ENCODE measurements around the gene TMC8.
"Not testable (repeated sequence)": the region's sequence is repeated elsewhere in the genome, so short reads cannot be mapped to it uniquely, and the experiment has no call there.

Gene TMC8

DNA sequence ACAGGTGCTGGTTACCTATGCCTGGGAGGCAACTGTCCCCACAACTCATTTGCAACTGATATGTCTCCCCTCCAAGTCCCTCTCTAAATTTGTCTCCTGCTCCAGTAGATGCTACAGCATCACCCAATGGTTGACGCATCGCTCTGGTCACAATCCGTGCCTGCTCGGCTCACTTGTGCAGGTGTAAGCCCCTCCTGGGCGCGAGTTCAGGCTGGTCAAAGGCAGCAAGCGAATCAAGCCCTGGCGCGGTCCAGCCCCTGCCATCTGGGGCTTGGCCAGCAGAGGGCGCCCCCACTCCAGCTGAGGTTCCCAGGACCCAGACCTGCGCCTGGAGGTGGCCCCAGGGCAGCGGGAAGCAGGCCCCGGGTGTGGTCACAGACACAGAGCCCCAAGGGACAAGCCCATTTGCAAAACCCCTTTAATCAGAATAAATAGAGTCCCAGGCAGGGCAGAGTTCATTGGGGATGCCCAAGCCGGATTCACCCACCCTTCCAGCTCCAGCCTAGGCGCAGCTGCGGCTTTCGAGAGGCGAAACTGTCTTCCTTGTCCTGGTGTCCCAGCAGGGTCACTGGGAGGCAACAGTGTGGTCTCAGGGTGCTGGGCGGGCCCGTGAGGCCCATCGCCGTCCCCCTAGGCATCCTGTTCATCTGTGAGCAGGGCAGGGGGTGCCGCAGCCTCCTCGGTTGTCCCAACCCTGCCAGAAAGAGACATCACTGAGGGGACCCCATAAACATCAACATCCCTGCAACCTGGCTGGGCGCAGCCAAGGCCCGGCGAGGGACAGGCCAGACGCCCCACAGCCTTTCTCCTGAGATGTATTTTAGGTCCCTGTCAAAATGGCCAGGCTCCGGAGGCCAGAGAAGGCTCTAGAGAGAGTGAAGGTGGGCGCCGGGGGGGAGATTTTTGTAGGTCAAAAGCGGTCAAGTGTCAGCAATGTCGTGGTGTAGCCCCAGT, 17.8 kb upstream of the TMC8 start:
- H3K4me1 ChIP-seq (ENCODE audit: insufficient read depth, low read length): no peaks in the 10 kb centered on the region
- H3K9ac ChIP-seq (ENCODE audit: low read depth, low read length): no peak overlapping the region
- no peak for TF ChIP-seq EZH2 (IDR thresholded peaks at IDR 0.05; ENCODE audit: borderline replicate concordance, low read depth, low read length, severe bottlenecking)
- TF ChIP-seq, protein P1, sequence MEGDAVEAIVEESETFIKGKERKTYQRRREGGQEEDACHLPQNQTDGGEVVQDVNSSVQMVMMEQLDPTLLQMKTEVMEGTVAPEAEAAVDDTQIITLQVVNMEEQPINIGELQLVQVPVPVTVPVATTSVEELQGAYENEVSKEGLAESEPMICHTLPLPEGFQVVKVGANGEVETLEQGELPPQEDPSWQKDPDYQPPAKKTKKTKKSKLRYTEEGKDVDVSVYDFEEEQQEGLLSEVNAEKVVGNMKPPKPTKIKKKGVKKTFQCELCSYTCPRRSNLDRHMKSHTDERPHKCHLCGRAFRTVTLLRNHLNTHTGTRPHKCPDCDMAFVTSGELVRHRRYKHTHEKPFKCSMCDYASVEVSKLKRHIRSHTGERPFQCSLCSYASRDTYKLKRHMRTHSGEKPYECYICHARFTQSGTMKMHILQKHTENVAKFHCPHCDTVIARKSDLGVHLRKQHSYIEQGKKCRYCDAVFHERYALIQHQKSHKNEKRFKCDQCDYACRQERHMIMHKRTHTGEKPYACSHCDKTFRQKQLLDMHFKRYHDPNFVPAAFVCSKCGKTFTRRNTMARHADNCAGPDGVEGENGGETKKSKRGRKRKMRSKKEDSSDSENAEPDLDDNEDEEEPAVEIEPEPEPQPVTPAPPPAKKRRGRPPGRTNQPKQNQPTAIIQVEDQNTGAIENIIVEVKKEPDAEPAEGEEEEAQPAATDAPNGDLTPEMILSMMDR (IDR thresholded peaks at IDR 0.05; ENCODE audit: borderline replicate concordance, extremely low read depth, low read length, poor library complexity, severe bottlenecking): peak; percentile 98
- H3K36me3 ChIP-seq (ENCODE audit: insufficient read depth, low read length): no peaks in the 10 kb centered on the region; the same call in 1 of the 2 replicates
- H3K4me3 ChIP-seq (ENCODE audit: low read depth in 1 of 2, low read length in 2 of 2): no peak overlapping the region
- no peaks in the 10 kb centered on the region for H3K9me3 ChIP-seq (ENCODE audit: insufficient read depth, low read length, severe bottlenecking)
- no peaks in the 10 kb centered on the region for H3K79me2 ChIP-seq (ENCODE audit: insufficient read depth, low read length)
- H2AFZ ChIP-seq (ENCODE audit: low read depth, low read length): no peak overlapping the region
- H3K4me2 ChIP-seq (ENCODE audit: insufficient read depth, low read length): no peak overlapping the region
- peak; percentile 70 for DNase-seq
- peak; percentile 76 for ATAC-seq (ENCODE audit: insufficient read depth, low read depth)
- H3K27me3 ChIP-seq (ENCODE audit: insufficient read depth, low read length, poor library complexity): no peaks in the 10 kb centered on the region
- no peaks in the 10 kb centered on the region for H4K20me1 ChIP-seq (ENCODE audit: insufficient read depth, low read length)
- no peak overlapping the region for H3K27ac ChIP-seq (ENCODE audit: low read length)

DNA sequence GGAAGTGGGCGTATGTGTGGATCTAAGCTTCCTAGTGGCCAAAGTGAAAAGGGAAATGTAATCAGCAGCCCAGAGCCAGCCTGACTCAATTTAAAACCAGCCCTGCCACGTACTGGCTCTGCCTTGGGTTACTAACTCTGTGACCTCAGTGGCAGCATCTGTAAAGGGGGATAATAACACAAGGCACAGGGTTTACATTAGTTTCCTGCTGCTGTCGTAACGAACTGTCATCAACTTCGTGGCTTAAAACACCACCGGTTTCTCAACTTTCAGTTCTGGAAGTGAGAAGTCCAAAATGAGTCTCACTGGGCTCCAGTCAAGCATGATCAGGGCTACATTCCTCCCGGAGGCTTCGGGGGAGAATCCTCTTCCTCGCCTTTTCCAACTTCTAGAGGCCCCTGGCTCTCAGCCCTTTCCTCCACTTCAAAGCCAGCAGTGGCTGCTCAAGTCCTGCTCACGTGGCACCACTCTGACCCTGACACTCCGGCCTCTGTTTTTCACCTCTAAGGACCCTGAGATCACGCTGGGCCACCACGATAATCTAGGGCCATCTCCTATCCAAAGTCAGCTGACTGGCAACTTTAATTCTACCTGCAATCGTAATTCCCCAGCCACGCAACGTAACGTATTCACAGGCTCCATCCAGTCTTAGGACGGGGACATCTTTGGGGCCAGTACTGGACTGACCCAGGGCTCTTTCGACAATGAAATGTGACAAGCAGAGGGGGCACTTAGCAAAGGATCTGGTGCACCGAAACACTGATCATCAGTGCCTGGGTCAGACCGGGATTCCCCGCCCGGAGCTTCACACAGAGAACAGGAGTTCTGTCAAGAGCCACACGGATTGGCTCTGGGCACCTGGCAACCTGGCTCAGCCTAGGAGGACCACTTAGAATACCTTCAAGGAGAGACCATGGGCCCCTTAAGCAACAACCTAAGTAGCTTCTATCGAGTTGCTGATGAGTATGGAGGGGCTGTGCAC, 16.5 kb upstream of the TMC8 start:
- TF ChIP-seq, protein P1 (IDR thresholded peaks at IDR 0.05; ENCODE audit: borderline replicate concordance, extremely low read depth, low read length, poor library complexity, severe bottlenecking): no peak
- no peak for TF ChIP-seq EZH2 (IDR thresholded peaks at IDR 0.05; ENCODE audit: borderline replicate concordance, low read depth, low read length, severe bottlenecking)
- Histone ChIP-seq H3K9me3 (ENCODE audit: insufficient read depth, low read length, severe bottlenecking) (no peaks in the 10 kb centered on the region), H3K4me3 (ENCODE audit: low read depth in 1 of 2, low read length in 2 of 2) (no peak overlapping the region), H3K4me2 (ENCODE audit: insufficient read depth, low read length) (no peak overlapping the region), H3K27me3 (ENCODE audit: insufficient read depth, low read length, poor library complexity) (no peaks in the 10 kb centered on the region), H4K20me1 (ENCODE audit: insufficient read depth, low read length) (no peaks in the 10 kb centered on the region), H2AFZ (ENCODE audit: low read depth, low read length) (no peak overlapping the region), H3K36me3 (ENCODE audit: insufficient read depth, low read length) (no peaks in the 10 kb centered on the region; the same call in 1 of the 2 replicates), H3K4me1 (ENCODE audit: insufficient read depth, low read length) (no peaks in the 10 kb centered on the region), H3K9ac (ENCODE audit: low read depth, low read length) (no peak overlapping the region), H3K27ac (ENCODE audit: low read length) (no peak overlapping the region), H3K79me2 (ENCODE audit: insufficient read depth, low read length) (no peaks in the 10 kb centered on the region)
- DNase-seq (no peak), ATAC-seq (ENCODE audit: insufficient read depth, low read depth) (no peak)

DNA sequence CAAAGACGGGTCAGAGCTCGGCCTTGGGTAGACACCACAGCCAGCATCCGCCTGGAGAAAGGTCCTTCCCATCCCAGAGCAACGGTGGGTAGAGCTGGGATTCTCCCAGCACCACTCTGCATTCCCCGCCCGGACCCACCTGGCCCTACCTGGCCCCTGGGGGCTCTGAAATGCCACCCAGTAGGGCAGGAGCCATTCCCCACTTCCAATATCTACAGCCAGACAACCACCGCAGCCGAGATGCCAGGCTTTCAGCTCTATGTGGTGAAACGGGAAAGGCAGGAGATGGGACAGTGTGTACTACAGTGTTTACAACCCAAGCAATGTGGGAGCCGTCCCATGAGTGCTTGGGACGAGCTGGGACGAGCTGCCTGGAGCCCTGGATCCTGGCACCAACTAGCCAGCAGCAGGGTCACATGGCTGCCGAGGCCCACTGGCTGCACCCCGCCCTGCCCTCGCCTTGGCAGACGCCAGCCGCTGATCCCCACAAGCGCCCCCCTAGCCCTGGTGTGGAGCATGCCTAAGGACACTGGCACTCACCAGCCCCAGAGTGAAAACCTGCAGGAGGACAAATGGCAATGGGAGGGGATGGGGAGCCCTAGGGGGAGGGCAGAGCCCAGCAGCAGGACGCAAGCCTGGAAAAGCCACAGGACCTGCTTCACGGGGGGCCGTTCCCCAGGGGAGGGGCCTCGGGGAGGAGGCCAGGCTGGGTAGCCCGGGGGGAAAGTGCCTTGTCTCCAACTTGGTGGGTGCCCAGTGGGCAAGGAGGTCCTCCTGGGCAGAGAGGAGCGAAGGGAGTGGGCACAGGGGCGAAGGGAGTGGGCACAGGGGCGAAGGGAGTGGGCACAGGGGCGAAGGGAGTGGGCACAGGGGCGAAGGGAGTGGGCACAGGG, 15.5 kb upstream of the TMC8 start:
- no peak for TF ChIP-seq EZH2 (IDR thresholded peaks at IDR 0.05; ENCODE audit: borderline replicate concordance, low read depth, low read length, severe bottlenecking)
- TF ChIP-seq, protein P1 (IDR thresholded peaks at IDR 0.05; ENCODE audit: borderline replicate concordance, extremely low read depth, low read length, poor library complexity, severe bottlenecking): no peak
- Histone ChIP-seq H3K9me3 (ENCODE audit: insufficient read depth, low read length, severe bottlenecking) (no peaks in the 10 kb centered on the region), H3K27ac (ENCODE audit: low read length) (no peak overlapping the region), H2AFZ (ENCODE audit: low read depth, low read length) (no peak overlapping the region), H3K4me2 (ENCODE audit: insufficient read depth, low read length) (no peak overlapping the region), H3K4me1 (ENCODE audit: insufficient read depth, low read length) (no peaks in the 10 kb centered on the region), H3K79me2 (ENCODE audit: insufficient read depth, low read length) (no peaks in the 10 kb centered on the region), H4K20me1 (ENCODE audit: insufficient read depth, low read length) (no peaks in the 10 kb centered on the region), H3K27me3 (ENCODE audit: insufficient read depth, low read length, poor library complexity) (no peaks in the 10 kb centered on the region), H3K36me3 (ENCODE audit: insufficient read depth, low read length) (no peaks in the 10 kb centered on the region; the same call in 1 of the 2 replicates), H3K9ac (ENCODE audit: low read depth, low read length) (no peak overlapping the region), H3K4me3 (ENCODE audit: low read depth in 1 of 2, low read length in 2 of 2) (no peak overlapping the region)
- DNase-seq: no peak
- ATAC-seq (ENCODE audit: insufficient read depth, low read depth): no peak

GRCh38 chr17:78115803-78116202, 14.8 kb upstream of the TMC8 start:
- H3K27me3 ChIP-seq (ENCODE audit: insufficient read depth, low read length, poor library complexity); H3K79me2 ChIP-seq (ENCODE audit: insufficient read depth, low read length); H2AFZ ChIP-seq (ENCODE audit: low read depth, low read length); H3K36me3 ChIP-seq (ENCODE audit: insufficient read depth, low read length); H4K20me1 ChIP-seq (ENCODE audit: insufficient read depth, low read length); H3K4me2 ChIP-seq (ENCODE audit: insufficient read depth, low read length); DNase-seq; H3K9me3 ChIP-seq (ENCODE audit: insufficient read depth, low read length, severe bottlenecking); H3K27ac ChIP-seq (ENCODE audit: low read length); H3K4me1 ChIP-seq (ENCODE audit: insufficient read depth, low read length); H3K9ac ChIP-seq (ENCODE audit: low read depth, low read length); H3K4me3 ChIP-seq (ENCODE audit: low read depth in 1 of 2, low read length in 2 of 2); ATAC-seq (ENCODE audit: insufficient read depth, low read depth): not testable (repeated sequence)

All from DND-41 (cell line).